GM21576 (cell line): Measurements from ENCODE around the gene CHP1.
A peak's percentile ranks its signal among the peaks of the same experiment; 100 is the strongest.
"Not testable (repeated sequence)": the region's sequence is repeated elsewhere in the genome, so short reads cannot be mapped to it uniquely, and the experiment has no call there.

Experiments used
- ATAC-seq: cut with Tn5 transposase; IDR thresholded peaks from one replicate; pipeline ENCODE4 v1.9.1; 2021; ENCODE audit warnings: mild to moderate bottlenecking, moderate library complexity; ENCODE audit not compliant: unreplicated experiment

Gene CHP1

GRCh38 chr15:41289953-41290352, 58.9 kb downstream of the CHP1 start:
- ATAC-seq, result no peak

DNA sequence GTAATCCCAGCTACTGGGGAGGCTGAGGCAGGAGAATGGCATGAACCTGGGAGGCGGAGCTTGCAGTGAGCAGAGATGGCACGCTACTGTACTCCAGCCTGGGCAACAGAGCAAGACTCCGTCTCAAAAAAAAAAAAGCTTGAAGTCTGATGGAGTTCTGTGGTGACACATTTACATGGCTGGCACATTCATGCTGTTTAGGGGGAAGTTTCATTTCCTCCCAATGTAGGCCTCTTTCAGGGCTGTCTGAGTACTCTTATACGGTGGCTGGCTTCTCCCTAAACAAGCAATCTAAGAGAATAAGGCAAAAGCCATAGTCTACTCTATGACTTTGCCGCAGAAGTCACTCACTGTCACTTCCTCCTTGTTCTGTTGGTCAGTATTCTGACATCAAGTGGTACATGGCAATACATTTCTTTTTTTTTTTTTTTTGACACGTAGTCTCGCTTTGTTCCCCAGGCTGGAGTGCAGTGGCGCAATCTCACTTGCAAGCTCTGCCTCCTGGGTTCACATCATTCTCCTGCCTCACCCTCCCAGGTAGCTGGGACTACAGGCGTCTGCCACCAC, 60.1 kb downstream of the CHP1 start:
- peak; percentile 72 for ATAC-seq

GRCh38 chr15:41292521-41292920, 61.5 kb downstream of the CHP1 start:
- no peak for ATAC-seq

DNA sequence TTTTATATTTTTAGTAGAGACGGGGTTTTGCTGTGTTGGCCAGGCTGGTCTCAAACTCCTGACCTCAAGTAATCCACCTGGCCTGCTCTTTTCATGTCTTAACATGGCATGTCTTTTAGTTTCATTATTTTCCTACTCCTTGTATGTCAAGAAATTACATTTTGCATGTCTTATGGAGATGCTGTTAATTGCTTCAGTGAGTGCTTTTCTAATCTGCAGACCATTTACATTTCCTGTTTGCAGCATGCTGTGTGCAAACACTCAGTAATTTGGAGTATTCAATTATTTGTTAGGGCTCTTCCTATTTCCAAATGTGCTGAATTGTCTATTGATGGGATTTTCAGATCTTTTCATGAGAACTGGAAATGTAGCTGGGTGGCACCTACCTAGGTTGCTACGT, 70.1 kb downstream of the CHP1 start:
- ATAC-seq, result not testable (repeated sequence)

DNA sequence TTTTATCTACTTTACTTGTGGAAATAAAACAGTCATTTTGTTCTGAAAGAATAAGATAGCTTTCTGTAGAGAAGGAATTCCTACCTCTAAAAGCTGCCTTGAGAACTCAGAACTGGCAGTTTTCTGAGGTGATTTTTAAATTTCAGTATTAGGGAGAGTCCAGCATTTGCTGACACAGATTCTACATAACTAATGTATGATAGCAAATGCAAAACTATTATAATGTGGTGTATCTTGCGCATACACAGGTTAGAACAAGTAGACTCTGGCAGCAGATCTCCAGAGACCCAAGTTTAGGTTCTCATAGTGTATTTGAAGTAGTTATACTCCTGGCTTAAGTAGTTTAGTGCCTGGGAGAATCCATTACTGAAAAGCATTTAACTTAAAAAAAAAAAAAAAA, 70.5 kb downstream of the CHP1 start:
- ATAC-seq, result no peak

GRCh38 chr15:41304149-41304770, 73.2 kb downstream of the CHP1 start:
- no peak for ATAC-seq

GRCh38 chr15:41307679-41308078, 76.6 kb downstream of the CHP1 start:
- no peak for ATAC-seq

GRCh38 chr15:41309226-41309905, 78.3 kb downstream of the CHP1 start:
- no peak for ATAC-seq

DNA sequence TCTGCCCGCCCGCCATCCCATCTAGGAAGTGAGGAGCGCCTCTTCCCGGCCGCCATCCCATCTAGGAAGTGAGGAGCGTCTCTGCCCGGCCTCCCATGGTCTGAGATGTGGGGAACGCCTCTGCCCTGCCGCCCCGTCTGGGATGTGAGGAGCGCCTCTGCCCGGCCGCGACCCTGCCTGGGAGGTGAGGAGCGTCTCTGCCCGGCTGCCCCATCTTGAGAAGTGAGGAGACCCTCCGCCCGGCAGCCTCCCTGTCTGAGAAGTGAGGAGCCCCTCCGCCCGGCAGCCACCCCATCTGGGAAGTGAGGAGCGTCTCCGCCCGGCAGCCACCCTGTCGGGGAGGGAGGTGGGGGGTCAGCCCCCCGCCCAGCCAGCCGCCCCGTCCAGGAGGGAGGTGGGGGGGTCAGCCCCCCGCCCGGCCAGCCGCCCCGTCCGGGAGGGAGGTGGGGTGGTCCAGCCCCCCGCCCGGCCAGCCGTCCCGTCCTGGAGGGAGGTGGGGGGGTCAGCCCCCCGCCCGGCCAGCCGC, 89.8 kb downstream of the CHP1 start:
- ATAC-seq, result not testable (repeated sequence)

GRCh38 chr15:41323611-41324010, 92.5 kb downstream of the CHP1 start:
- ATAC-seq, result no peak

DNA sequence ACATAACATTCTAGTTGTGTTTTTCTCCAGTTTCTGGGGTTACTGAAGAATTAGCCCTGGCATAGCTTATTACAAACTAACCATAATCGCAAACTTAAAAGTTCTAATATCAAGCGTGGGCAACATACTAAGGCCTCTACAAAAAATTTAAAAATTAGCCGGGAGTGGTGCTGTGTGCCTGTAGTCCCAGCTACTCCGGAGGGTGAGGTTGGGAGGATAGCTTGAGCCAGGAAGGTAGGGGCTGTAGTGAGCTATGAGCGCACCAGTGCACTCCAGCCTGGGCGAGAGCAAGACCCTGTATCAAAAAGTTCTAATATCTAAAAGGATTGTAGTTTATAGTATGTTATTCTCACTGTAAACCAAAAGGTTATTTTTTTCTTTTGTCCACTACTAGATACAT, 100.2 kb downstream of the CHP1 start:
- no peak for ATAC-seq
